GM12891 (cell line): Measurements from ENCODE around the gene NFKB1.

Source experiments
- POLR2A ChIP-seq: IDR thresholded peaks from 2 replicates; pipeline ENCODE4 v1.6.1; 2011; ENCODE audit warnings: low read depth, low read length, control low read depth
- POLR2AphosphoS5 ChIP-seq: IDR thresholded peaks from 2 replicates; pipeline ENCODE4 v1.6.1; 2011; ENCODE audit warnings: low read depth, low read length, control low read depth
- POU2F2 ChIP-seq: IDR thresholded peaks from 2 replicates; pipeline ENCODE4 v1.6.1; 2011; ENCODE audit warnings: low read depth, mild to moderate bottlenecking, control low read depth, low read length, moderate library complexity
- TAF1 ChIP-seq: IDR thresholded peaks from 2 replicates; pipeline ENCODE4 v1.6.1; 2011; ENCODE audit warnings: low read depth, low read length, control low read depth

- TF ChIP-seq POLR2AphosphoS5 (no peak), POLR2A (no peak), TAF1 (no peak), POU2F2 (no peak)
Observed at GRCh38 chr4:102452854-102453253, 48.3 kb upstream of the NFKB1 start.
